Panc1 (cell line): Measurements from ENCODE around the gene FIGN. TPM values are rescaled to one million over a fixed set of nuclear protein-coding genes. Genes with fewer than 3 reads are reported as not detected.

Experiments used
- ATAC-seq: fragments of 200-7000 bp; cut with Tn5 transposase; 2 replicates; pipeline ENCODE4 v1.9.1; 2020; ENCODE audit warnings: mild to moderate bottlenecking, moderate library complexity
- BruUV-seq: library from RNA; stranded (reverse); fragments of 400-500 nt; replicated peaks from 2 replicates; lab custom pipeline; 2021; lab: Mats Ljungman, UMichigan
- CTCF ChIA-PET: fragments of 300-600 bp; sonication (Branson Sonifier 250); formaldehyde crosslinking; loops from one replicate; lab custom pipeline; 2022; ENCODE audit warnings: antibody characterized with exemption; lab: Charles Lee
- POLR2A ChIA-PET: fragments of 300-600 bp; sonication (Branson Sonifier 250); formaldehyde crosslinking; loops from one replicate; lab custom pipeline; 2022; ENCODE audit warnings: antibody characterized with exemption; lab: Charles Lee
- DNase-seq: peaks from one replicate; pipeline ENCODE4 v3.0.0-alpha.2; 2010; ENCODE audit warnings: low read depth, low spot score
- H3K27ac ChIP-seq: 2 replicates; pipeline ENCODE4 v1.5.1; 2011; ENCODE audit warnings: mild to moderate bottlenecking, low read length, inconsistent platforms
- H3K27me3 ChIP-seq: fragments of 200-500 bp; sonication (Bioruptor generic); 2 replicates; pipeline ENCODE4 v1.6.0; 2014; ENCODE audit warnings: low read length, inconsistent platforms; ENCODE audit not compliant: control insufficient read depth, insufficient read depth
- H3K36me3 ChIP-seq: fragments of 200-500 bp; sonication (Bioruptor generic); 2 replicates; pipeline ENCODE4 v1.5.1; 2014; ENCODE audit warnings: inconsistent platforms, mild to moderate bottlenecking, low read length, moderate library complexity; ENCODE audit not compliant: control insufficient read depth, insufficient read depth
- H3K4me1 ChIP-seq: 2 replicates; pipeline ENCODE4 v1.5.1; 2011; ENCODE audit warnings: inconsistent platforms, mild to moderate bottlenecking, low read length, moderate library complexity; ENCODE audit not compliant: control insufficient read depth, insufficient read depth
- H3K4me3 ChIP-seq, 2 experiments: 2 replicates each; pipeline ENCODE4 v1.5.1; 2011 to 2012; ENCODE audit warnings: low read depth in 2 of 2, low read length in 2 of 2, mild to moderate bottlenecking in 2 of 2, inconsistent platforms in 1 of 2, moderate library complexity in 1 of 2
- H3K9me3 ChIP-seq: fragments of 200-500 bp; sonication (Bioruptor generic); 2 replicates; pipeline ENCODE4 v1.5.1; 2014; ENCODE audit warnings: low read depth, mild to moderate bottlenecking, inconsistent platforms, low read length, moderate library complexity; ENCODE audit not compliant: control insufficient read depth, insufficient read depth
- CTCF ChIP-seq: fragments of 450-650 bp; IDR thresholded peaks from 2 replicates; pipeline ENCODE4 v1.5.1; 2017; ENCODE audit warnings: mild to moderate bottlenecking
- POLR2AphosphoS5 ChIP-seq: IDR thresholded peaks from 2 replicates; pipeline ENCODE4 v1.6.1; 2012; ENCODE audit warnings: mild to moderate bottlenecking, low read depth, low read length, moderate library complexity
- REST ChIP-seq, 2 experiments: IDR thresholded peaks; 2 replicates each; pipeline ENCODE4 v1.6.1; 2011 to 2012; ENCODE audit warnings: low read depth in 2 of 2, control low read depth in 1 of 2, low read length in 1 of 2, mild to moderate bottlenecking in 1 of 2, moderate library complexity in 1 of 2; ENCODE audit not compliant: insufficient read depth in 1 of 2
- SIN3A ChIP-seq: IDR thresholded peaks from 2 replicates; pipeline ENCODE4 v1.6.1; 2012; ENCODE audit warnings: low read depth, mild to moderate bottlenecking, low read length, moderate library complexity, borderline replicate concordance; ENCODE audit not compliant: insufficient read depth
- in situ Hi-C: cut with HindIII; loops from 2 replicates; pipeline ENCODE4 v1.10.0; 2016; ENCODE audit warnings: low sequenced_read_pairs, low pct_unique_long_range_greater_than_20kb
- intact Hi-C: fragments of 100-400 bp; cut with micrococcal nuclease; formaldehyde crosslinking; loops from one replicate; pipeline ENCODE4 v1.10.0; 2022; ENCODE audit not compliant: unreplicated experiment
- total RNA-seq: library from RNA; stranded (reverse); gene quantifications from one replicate; pipeline ENCODE4 v1.2.1, GENCODE V29; 2021; ENCODE audit not compliant: unreplicated experiment

FIGN gene
- total RNA-seq, 1 experiment from 2014 or later: 19.5 TPM

- intact Hi-C loops (no loop called here), in situ Hi-C loops (no loop called here)
- ChIA-PET CTCF (no interaction called here), POLR2A (no interaction called here)
- no peaks in the 10 kb centered on the region for H3K27me3 ChIP-seq
- no peaks in the 10 kb centered on the region for H3K36me3 ChIP-seq
- no peaks in the 10 kb centered on the region for H3K4me1 ChIP-seq
- H3K9me3 ChIP-seq: no peaks in the 10 kb centered on the region
- no peak for TF ChIP-seq POLR2AphosphoS5
- TF ChIP-seq CTCF: no peak
- no peak for TF ChIP-seq REST (IDR thresholded peaks at IDR 0.05; ENCODE audit: insufficient read depth in 1 of 2, low read depth in 2 of 2, low read length in 1 of 2)
- ATAC-seq (no peak), DNase-seq (no peak)
- no TSS peak for BruUV-seq
- no peak overlapping the region; the same call in 1 of the 2 replicates for H3K27ac ChIP-seq
- no peak overlapping the region for H3K4me3 ChIP-seq
These were observed 182.2 kb downstream of the FIGN start for GRCh38 chr2:163553601-163554000.

DNA sequence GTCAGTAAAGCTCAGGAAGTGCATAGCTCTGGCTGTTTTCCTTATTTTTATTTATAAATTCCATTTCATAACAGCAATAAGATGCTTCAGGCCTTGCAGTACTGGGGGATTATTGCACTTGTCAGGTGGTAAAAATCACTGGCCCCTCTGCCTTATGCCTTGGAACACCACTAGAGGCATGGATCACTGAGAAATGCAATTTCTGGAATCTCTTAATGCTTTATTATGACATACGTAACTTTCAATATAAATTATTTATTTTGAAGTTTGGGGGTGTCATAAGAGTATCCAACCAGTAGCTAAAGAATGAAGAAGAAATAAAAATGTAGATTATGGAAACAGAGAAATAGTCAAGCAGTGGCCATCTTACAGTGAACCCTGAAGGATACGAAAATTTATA lies 183.1 kb downstream of the FIGN start:
- TF ChIP-seq CTCF: peak; percentile 6; the same call in 1 of the 2 replicates
- TF ChIP-seq SIN3A: no peak
- Histone ChIP-seq H3K9me3 (no peaks in the 10 kb centered on the region), H3K27ac (no peak overlapping the region), H3K27me3 (no peaks in the 10 kb centered on the region), H3K4me3 (no peak overlapping the region), H3K36me3 (no peaks in the 10 kb centered on the region), H3K4me1 (no peaks in the 10 kb centered on the region)
- intact Hi-C loops (no loop called here), in situ Hi-C loops (no loop called here)
- no peak for ATAC-seq
- POLR2A ChIA-PET: no interaction called here
- CTCF ChIA-PET: no interaction called here
- no peak for DNase-seq
- BruUV-seq: no TSS peak
